ENCODE results near the gene HEXIM1. TPM values are rescaled to one million over a fixed set of nuclear protein-coding genes. Genes with fewer than 3 reads are reported as not detected.

Gene HEXIM1
- total RNA-seq, 3 donors from 2014 or later = 49.6 to 60.8 (median 51.3) TPM

GRCh38 chr17:45184144-45184543 lies 35.9 kb downstream of the HEXIM1 start:
- Mint-ChIP-seq H3K36me3 (ENCODE audit: insufficient read depth) (no peaks in the 10 kb centered on the region), H3K4me3 (no peak overlapping the region), H3K4me1 (ENCODE audit: low read depth) (no peaks in the 10 kb centered on the region), H3K27me3 (ENCODE audit: low read depth) (no peaks in the 10 kb centered on the region), H3K9me3 (no peaks in the 10 kb centered on the region)
- DNase-seq = no peak
- no peak for ATAC-seq

- no peaks in the 10 kb centered on the region for H3K36me3 Mint-ChIP-seq (ENCODE audit: insufficient read depth)
- DNase-seq (no peak), ATAC-seq (no peak)
- H3K27me3 Mint-ChIP-seq (ENCODE audit: low read depth) = no peaks in the 10 kb centered on the region
- H3K4me3 Mint-ChIP-seq = no peak overlapping the region
- H3K9me3 Mint-ChIP-seq = no peaks in the 10 kb centered on the region
- H3K4me1 Mint-ChIP-seq (ENCODE audit: low read depth) = no peaks in the 10 kb centered on the region
Measured at GRCh38 chr17:45186801-45187354, 38.6 kb downstream of the HEXIM1 start.

DNA sequence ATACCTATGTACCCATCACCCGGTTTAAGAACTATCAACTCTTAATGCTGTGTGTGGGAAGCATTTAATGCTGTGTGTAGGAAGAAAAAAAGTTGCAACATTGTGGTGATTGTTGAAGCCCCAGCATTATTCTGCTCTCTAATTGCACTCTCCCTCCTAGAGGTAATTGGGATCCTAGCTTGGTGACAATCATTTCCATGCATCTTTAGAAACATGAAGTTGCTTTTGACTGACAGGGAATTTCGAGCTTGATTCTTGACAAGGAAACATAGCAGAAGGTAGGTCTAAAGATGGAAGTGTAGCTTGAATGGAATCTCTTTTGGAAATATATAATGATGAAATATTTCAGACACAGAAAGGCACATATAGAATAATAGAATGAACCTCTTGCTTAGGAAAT lies 40.7 kb downstream of the HEXIM1 start:
- no peaks in the 10 kb centered on the region for H3K27me3 Mint-ChIP-seq (ENCODE audit: low read depth)
- no peaks in the 10 kb centered on the region for H3K36me3 Mint-ChIP-seq (ENCODE audit: insufficient read depth)
- no peak overlapping the region for H3K4me3 Mint-ChIP-seq
- DNase-seq (no peak), ATAC-seq (no peak)
- no peaks in the 10 kb centered on the region for H3K9me3 Mint-ChIP-seq
- H3K4me1 Mint-ChIP-seq (ENCODE audit: low read depth) = no peaks in the 10 kb centered on the region

GRCh38 chr17:45190503-45191255 lies 42.4 kb downstream of the HEXIM1 start:
- no peak overlapping the region for H3K4me3 Mint-ChIP-seq
- H3K4me1 Mint-ChIP-seq (ENCODE audit: low read depth) = no peaks in the 10 kb centered on the region

DNA sequence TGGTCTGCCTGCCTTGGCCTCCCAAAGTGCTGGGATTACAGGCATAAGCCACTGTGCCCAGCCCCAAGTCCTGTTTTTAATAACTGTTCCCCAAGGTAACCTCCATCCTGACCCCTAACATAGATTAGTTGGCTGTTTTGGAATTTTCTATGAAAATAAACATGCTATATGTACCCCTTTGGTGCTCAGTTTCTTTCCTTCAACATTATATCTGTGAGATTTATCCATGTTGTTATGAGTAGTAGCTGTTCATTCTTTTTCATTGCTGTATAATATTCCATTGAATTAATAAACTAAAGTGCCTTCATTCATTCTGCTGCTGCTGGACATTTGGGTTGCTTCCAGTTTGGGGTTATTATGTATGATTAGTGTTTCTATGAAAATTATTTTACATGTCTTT lies 47.1 kb downstream of the HEXIM1 start:
- Mint-ChIP-seq H3K4me3 (no peak overlapping the region), H3K27me3 (ENCODE audit: low read depth) (no peaks in the 10 kb centered on the region), H3K36me3 (ENCODE audit: insufficient read depth) (no peaks in the 10 kb centered on the region), H3K9me3 (no peaks in the 10 kb centered on the region), H3K4me1 (ENCODE audit: low read depth) (peaks cover 2% of the 10 kb centered on the region)
- no peak for DNase-seq
- no peak for ATAC-seq

More at GRCh38 chr17:45190503-45191255, 42.4 kb downstream of the HEXIM1 start:
- ATAC-seq (no peak), DNase-seq (no peak)
- no peaks in the 10 kb centered on the region for H3K36me3 Mint-ChIP-seq (ENCODE audit: insufficient read depth)
- no peaks in the 10 kb centered on the region for H3K27me3 Mint-ChIP-seq (ENCODE audit: low read depth)
- H3K9me3 Mint-ChIP-seq = no peaks in the 10 kb centered on the region

DNA sequence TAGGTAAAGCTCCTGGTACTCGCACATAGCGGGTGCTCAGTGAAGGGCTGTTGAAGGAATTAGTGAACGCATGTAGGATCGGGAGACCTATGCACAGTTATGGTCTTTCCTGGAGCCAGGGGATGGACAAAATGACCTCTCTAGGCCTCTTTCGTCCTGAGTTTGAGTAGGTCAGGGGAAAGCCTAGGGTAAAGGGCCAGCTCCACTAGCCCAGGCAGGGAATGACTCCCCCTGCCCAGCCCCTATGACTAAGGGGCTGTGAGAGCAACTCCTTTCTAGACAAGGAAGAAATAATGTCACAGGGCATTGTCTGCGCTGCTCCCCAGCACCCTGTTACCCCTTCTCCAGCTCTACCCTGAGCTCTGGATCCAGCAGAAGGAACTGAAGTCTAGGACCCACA lies 48.8 kb downstream of the HEXIM1 start:
- Mint-ChIP-seq H3K9me3 (no peaks in the 10 kb centered on the region), H3K36me3 (ENCODE audit: insufficient read depth) (no peaks in the 10 kb centered on the region), H3K27me3 (ENCODE audit: low read depth) (no peaks in the 10 kb centered on the region), H3K4me1 (ENCODE audit: low read depth) (peaks cover 2% of the 10 kb centered on the region), H3K4me3 (no peak overlapping the region)
- ATAC-seq (no peak), DNase-seq (no peak)

- Mint-ChIP-seq H3K36me3 (ENCODE audit: insufficient read depth) (no peaks in the 10 kb centered on the region), H3K9me3 (no peaks in the 10 kb centered on the region), H3K27me3 (ENCODE audit: low read depth) (no peaks in the 10 kb centered on the region), H3K4me3 (no peak overlapping the region), H3K4me1 (ENCODE audit: low read depth) (peaks cover 2% of the 10 kb centered on the region)
- peak; percentile 87 for DNase-seq
- peak; percentile 100 for ATAC-seq
Measured at GRCh38 chr17:45197555-45198334, 49.5 kb downstream of the HEXIM1 start.

GRCh38 chr17:45200701-45201100 lies 52.4 kb downstream of the HEXIM1 start:
- Mint-ChIP-seq H3K4me3 (no peak overlapping the region), H3K27me3 (ENCODE audit: low read depth) (no peaks in the 10 kb centered on the region), H3K4me1 (ENCODE audit: low read depth) (peaks cover 2% of the 10 kb centered on the region), H3K9me3 (no peaks in the 10 kb centered on the region), H3K36me3 (ENCODE audit: insufficient read depth) (no peaks in the 10 kb centered on the region)
- no peak for DNase-seq
- no peak for ATAC-seq

DNA sequence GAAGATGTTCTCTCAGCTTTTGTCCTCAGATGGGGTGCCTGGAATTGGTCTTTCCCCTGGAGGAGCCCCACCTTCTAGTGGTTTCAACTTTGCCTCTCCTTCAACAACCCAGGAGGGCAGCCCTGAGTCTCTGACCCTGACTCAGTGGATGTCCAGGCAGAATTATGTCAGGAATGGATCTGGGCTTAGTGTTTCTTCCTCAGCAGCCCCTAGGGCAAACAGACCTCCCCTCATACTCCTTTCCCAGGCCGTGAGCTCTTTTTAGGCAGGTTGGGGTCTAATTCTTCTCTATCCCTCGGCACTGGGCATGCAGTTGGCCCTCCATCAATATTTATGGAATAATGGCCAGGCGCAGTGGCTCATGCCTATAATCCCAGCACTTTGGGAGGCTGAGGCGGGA lies 53.2 kb downstream of the HEXIM1 start:
- ATAC-seq = no peak

More for the DNA sequence above, 53.2 kb downstream of the HEXIM1 start:
- H3K4me3 Mint-ChIP-seq = no peak overlapping the region
- H3K9me3 Mint-ChIP-seq = no peaks in the 10 kb centered on the region
- no peaks in the 10 kb centered on the region for H3K27me3 Mint-ChIP-seq (ENCODE audit: low read depth)
- H3K4me1 Mint-ChIP-seq (ENCODE audit: low read depth) = peaks cover 2% of the 10 kb centered on the region
- DNase-seq = no peak
- no peaks in the 10 kb centered on the region for H3K36me3 Mint-ChIP-seq (ENCODE audit: insufficient read depth)

Other genes starting within 250 kb of the HEXIM1 start
- 100 to 1,000 TPM; 257 to 303 (median 269) TPM for gene EFTUD2, start 249.0 kb upstream of the HEXIM1 start, total RNA-seq
- gene GFAP, start 233.0 kb upstream of the HEXIM1 start, total RNA-seq = not detected
- gene KIF18B, start 200.7 kb upstream of the HEXIM1 start, total RNA-seq = 1 to 10 TPM; 2.4 to 4.8 (median 3.7) TPM
- not detected for gene C1QL1, start 180.2 kb upstream of the HEXIM1 start, total RNA-seq
- 10 to 100 TPM; 17.3 to 21.1 (median 19.1) TPM for gene DCAKD, start 96.8 kb upstream of the HEXIM1 start, total RNA-seq
- gene NMT1, start 87.2 kb upstream of the HEXIM1 start, total RNA-seq = 100 to 1,000 TPM; 228 to 255 (median 241) TPM
- 1 to 10 TPM; 3.5 to 5.5 (median 3.5) TPM for gene PLCD3, start 16.0 kb upstream of the HEXIM1 start, total RNA-seq
- 1 to 10 TPM; 4.5 to 5.7 (median 4.7) TPM for gene ACBD4, start 12.8 kb upstream of the HEXIM1 start, total RNA-seq
- gene HEXIM2, start 13.4 kb downstream of the HEXIM1 start, total RNA-seq = 1 to 10 TPM; 5.3 to 7.6 (median 6.2) TPM
- gene FMNL1, start 73.4 kb downstream of the HEXIM1 start, total RNA-seq = 100 to 1,000 TPM; 141 to 190 (median 158) TPM
- gene SPATA32, start 113.6 kb downstream of the HEXIM1 start, total RNA-seq = under 1 TPM; 0.25 to 0.63 (median 0.27) TPM
- 10 to 100 TPM; 76.3 to 88.2 (median 85.8) TPM for gene MAP3K14, start 168.5 kb downstream of the HEXIM1 start, total RNA-seq

Measured in activated T-cell treated with anti-CD3 and anti-CD28 coated beads, Interleukin-2, amount 50 U/mL, for 4 hours (primary cell).